HG02840 (cell line): ENCODE data around the gene METTL2A.
"Not testable (repeated sequence)": the region's sequence is repeated elsewhere in the genome, so short reads cannot be mapped to it uniquely, and the experiment has no call there.

Experiments used
- ATAC-seq: cut with Tn5 transposase; IDR thresholded peaks from one replicate; pipeline ENCODE4 v1.9.1; 2021; ENCODE audit warnings: mild to moderate bottlenecking, moderate library complexity, moderate number of reproducible peaks; ENCODE audit not compliant: unreplicated experiment, low FRiP score

Gene METTL2A

GRCh38 chr17:62423647-62424461, at the start of gene METTL2A:
Gene METTL2A (plus strand): TSS chr17:62423897. CDS start chr17:62423903, 6 bp downstream.
- peak; percentile 83 for ATAC-seq

- ATAC-seq: no peak
Observed at GRCh38 chr17:62380253-62380652, 43.4 kb upstream of the METTL2A start, which contains the start of gene EFCAB3. Gene EFCAB3 (plus strand): TSS chr17:62380553. CDS start chr17:62382980, 2,427 bp downstream.

- ATAC-seq: no peak
Observed at GRCh38 chr17:62381561-62381960, 42.1 kb upstream of the METTL2A start.

GRCh38 chr17:62388856-62389255, 34.8 kb upstream of the METTL2A start:
- ATAC-seq: no peak

GRCh38 chr17:62392908-62393307, 30.8 kb upstream of the METTL2A start:
- no peak for ATAC-seq

- ATAC-seq: no peak
Observed at GRCh38 chr17:62398891-62399290, 24.8 kb upstream of the METTL2A start.

- no peak for ATAC-seq
Observed at GRCh38 chr17:62405451-62405850, 18.2 kb upstream of the METTL2A start.

- not testable (repeated sequence) for ATAC-seq
Observed at GRCh38 chr17:62413090-62413489, 10.6 kb upstream of the METTL2A start.

- not testable (repeated sequence) for ATAC-seq
Observed at GRCh38 chr17:62426214-62426613, 2.5 kb downstream of the METTL2A start.

GRCh38 chr17:62435251-62435650, 11.6 kb downstream of the METTL2A start:
- ATAC-seq: not testable (repeated sequence)

GRCh38 chr17:62441181-62441580, 17.5 kb downstream of the METTL2A start:
- ATAC-seq: not testable (repeated sequence)

GRCh38 chr17:62444063-62444462, 20.4 kb downstream of the METTL2A start:
- ATAC-seq: no peak

- not testable (repeated sequence) for ATAC-seq
Observed at GRCh38 chr17:62445791-62446190, 22.1 kb downstream of the METTL2A start.

- ATAC-seq: not testable (repeated sequence)
Observed at GRCh38 chr17:62452195-62452594, 28.5 kb downstream of the METTL2A start.

- not testable (repeated sequence) for ATAC-seq
Observed at GRCh38 chr17:62453041-62453440, 29.3 kb downstream of the METTL2A start.

- ATAC-seq: not testable (repeated sequence)
Observed at GRCh38 chr17:62453656-62454055, 30.0 kb downstream of the METTL2A start.

GRCh38 chr17:62454111-62454510, 30.4 kb downstream of the METTL2A start:
- ATAC-seq: peak; percentile 54

- ATAC-seq: no peak
Observed at GRCh38 chr17:62456016-62456415, 32.3 kb downstream of the METTL2A start.

GRCh38 chr17:62458483-62458882, 34.8 kb downstream of the METTL2A start:
- ATAC-seq: not testable (repeated sequence)

- not testable (repeated sequence) for ATAC-seq
Observed at GRCh38 chr17:62464422-62464821, 40.7 kb downstream of the METTL2A start.

- not testable (repeated sequence) for ATAC-seq
Observed at GRCh38 chr17:62465271-62465670, 41.6 kb downstream of the METTL2A start.
